K562 (cell line): ENCODE results near the gene SLC25A17. TPM values are rescaled to one million over a fixed set of nuclear protein-coding genes. Genes with fewer than 3 reads are reported as not detected.

Experiments used
- ATAC-seq: fragments of 200-7000 bp; cut with Tn5 transposase; 3 replicates; pipeline ENCODE4 v1.9.1; 2020; ENCODE audit warnings: moderate library complexity
- BruUV-seq: library from RNA; stranded (reverse); fragments of 400-500 nt; replicated peaks from 2 replicates; lab custom pipeline; 2021; lab: Mats Ljungman, UMichigan
- CTCF ChIA-PET: fragments of 300-600 bp; formaldehyde crosslinking; extraction: SDS; loops from one replicate; lab custom pipeline; 2021; ENCODE audit warnings: low intra/inter-chr PET ratio; lab: Yijun Ruan, JAX
- POLR2A ChIA-PET: fragments of 300-600, 350-650 bp; sonication (Branson Sonifier 250); formaldehyde crosslinking; extraction: SDS; loops from one replicate; lab custom pipeline; 2021; ENCODE audit warnings: antibody characterized with exemption, inconsistent platforms; lab: Yijun Ruan, JAX
- DNase-seq, 4 experiments: peaks; one replicate each; pipeline versions ENCODE4 v3.0.0 to v3.0.0-alpha.2; 2011 to 2018; ENCODE audit warnings: low spot score in 3 of 4, mixed read lengths in 3 of 4; ENCODE audit errors: extremely low read depth in 1 of 4
- FAIRE-seq: peaks from 2 replicates; lab custom pipeline; 2011; peaks lifted over from hg19 to GRCh38; lab: Jason Lieb, UNC
- H2AFZ ChIP-seq: 2 replicates; pipeline ENCODE4 v1.6.0; 2011; ENCODE audit warnings: low read depth, low read length, control low read depth, inconsistent platforms
- H3K27ac ChIP-seq: fragments of 200-600 bp; 3 replicates; pipeline ENCODE4 v1.8.0; 2011; ENCODE audit warnings: low read depth, mild to moderate bottlenecking, control low read depth, inconsistent platforms, low read length, moderate library complexity, mixed read lengths; ENCODE audit errors: extremely low read depth
- H3K27me3 ChIP-seq, 2 experiments: fragments of 300-600 bp in 1 of 2; 2 replicates in 1 of 2; 3 replicates in 1 of 2; pipeline versions ENCODE4 v1.6.0 to v1.8.0; 2011; ENCODE audit warnings: inconsistent platforms in 2 of 2, low read length in 2 of 2, mild to moderate bottlenecking in 1 of 2, mixed read lengths in 1 of 2, moderate library complexity in 1 of 2; ENCODE audit not compliant: control insufficient read depth in 2 of 2, insufficient read depth in 2 of 2
- H3K36me3 ChIP-seq: fragments of 300-600 bp; 3 replicates; pipeline ENCODE4 v1.8.0; 2011; ENCODE audit warnings: mild to moderate bottlenecking, low read length, inconsistent platforms; ENCODE audit not compliant: control insufficient read depth, insufficient read depth
- H3K4me1 ChIP-seq, 2 experiments: fragments of 200-600 bp in 1 of 2; replicated peaks in 1 of 2; 2 replicates in 1 of 2; 3 replicates in 1 of 2; pipeline versions ENCODE4 v1.5.1 to v1.8.0; 2011; ENCODE audit warnings: inconsistent platforms in 2 of 2, low read length in 2 of 2, mild to moderate bottlenecking in 1 of 2, mixed read lengths in 1 of 2, moderate library complexity in 1 of 2; ENCODE audit not compliant: control insufficient read depth in 2 of 2, insufficient read depth in 2 of 2
- H3K4me2 ChIP-seq: 2 replicates; pipeline ENCODE4 v1.6.1; 2011; ENCODE audit warnings: low read length, control low read depth, inconsistent platforms, mixed read lengths; ENCODE audit not compliant: insufficient read depth
- H3K4me3 ChIP-seq: fragments of 200-600 bp; sonication (generic), shearing (Covaris generic); 2 replicates; pipeline ENCODE4 v1.5.1; 2016; ENCODE audit warnings: control low read depth, inconsistent platforms
- H3K79me2 ChIP-seq: fragments of 200-600 bp; 3 replicates; pipeline ENCODE4 v1.8.0; 2011; ENCODE audit warnings: low read length, inconsistent platforms; ENCODE audit not compliant: control insufficient read depth, insufficient read depth
- H3K9ac ChIP-seq, 2 experiments: 2 replicates each; pipeline versions ENCODE4 v1.6.0 to v1.6.1; 2011; ENCODE audit warnings: low read depth in 2 of 2, low read length in 2 of 2, control low read depth in 1 of 2, inconsistent platforms in 1 of 2, mild to moderate bottlenecking in 1 of 2, mixed read lengths in 1 of 2; ENCODE audit not compliant: insufficient read depth in 1 of 2
- H3K9me1 ChIP-seq: one replicate; pipeline ENCODE4 v1.6.0; 2011; ENCODE audit warnings: inconsistent platforms, mild to moderate bottlenecking, low read length, moderate library complexity; ENCODE audit not compliant: control insufficient read depth, insufficient read depth
- H3K9me3 ChIP-seq: replicated peaks from 2 replicates; pipeline ENCODE4 v1.5.1; 2011; ENCODE audit warnings: low read depth, low read length, inconsistent platforms; ENCODE audit not compliant: control insufficient read depth, insufficient read depth
- H4K20me1 ChIP-seq: replicated peaks from 2 replicates; pipeline ENCODE4 v1.6.1; 2011; ENCODE audit warnings: low read length, inconsistent platforms, mixed read lengths; ENCODE audit not compliant: control insufficient read depth, insufficient read depth
- ESRRB ChIP-seq: fragments of 250-450 bp; sonication (Bioruptor Pico); IDR thresholded peaks from 2 replicates; pipeline ENCODE4 v1.5.0; 2020; ENCODE audit warnings: mild to moderate bottlenecking, moderate library complexity, borderline replicate concordance
- KLF13 ChIP-seq: fragments of 450-650 bp; IDR thresholded peaks from 2 replicates; pipeline ENCODE4 v1.6.1; 2016; ENCODE audit warnings: missing genetic modification characterization, low read depth, mild to moderate bottlenecking, missing compliant biosample characterization, moderate library complexity, borderline replicate concordance
- LEF1 ChIP-seq: fragments of 450-650 bp; IDR thresholded peaks from 2 replicates; pipeline ENCODE4 v1.6.1; 2016; ENCODE audit warnings: mild to moderate bottlenecking
- MCM3 ChIP-seq: fragments of 450-650 bp; IDR thresholded peaks from 2 replicates; pipeline ENCODE4 v1.6.1; 2016
- MEIS2 ChIP-seq: fragments of 450-650 bp; IDR thresholded peaks from 2 replicates; pipeline ENCODE4 v1.6.1; 2014; ENCODE audit warnings: mild to moderate bottlenecking; ENCODE audit not compliant: partially characterized antibody
- MTA2 ChIP-seq: fragments of 450-650 bp; IDR thresholded peaks from 2 replicates; pipeline ENCODE4 v1.6.1; 2016; ENCODE audit warnings: low read depth
- MYBL2 ChIP-seq, 2 experiments: fragments of 450-650 bp in 1 of 2; sonication (generic) in 1 of 2; formaldehyde crosslinking in 1 of 2; IDR thresholded peaks; 2 replicates each; pipeline versions ENCODE4 v1.6.1 to v1.8.1; 2017 to 2022; ENCODE audit warnings: borderline replicate concordance in 1 of 2, inconsistent platforms in 1 of 2, low read depth in 1 of 2, mild to moderate bottlenecking in 1 of 2, missing genetic modification reagents in 1 of 2, moderate library complexity in 1 of 2
- NCOA1 ChIP-seq: fragments of 450-650 bp; IDR thresholded peaks from 2 replicates; pipeline ENCODE4 v1.6.1; 2016; ENCODE audit warnings: low read depth
- NR1H2 ChIP-seq: sonication (generic); formaldehyde crosslinking; IDR thresholded peaks from 2 replicates; pipeline ENCODE4 v1.4.0; 2020; ENCODE audit warnings: mild to moderate bottlenecking, missing genetic modification reagents
- NR2C1 ChIP-seq, 2 experiments: fragments of 450-650 bp; IDR thresholded peaks; 2 replicates each; pipeline ENCODE4 v1.6.1; 2017; ENCODE audit warnings: mild to moderate bottlenecking in 2 of 2, antibody characterized with exemption in 1 of 2, inconsistent platforms in 1 of 2, missing compliant biosample characterization in 1 of 2, missing genetic modification characterization in 1 of 2
- NRF1 ChIP-seq, 2 experiments: fragments of 450-650 bp; IDR thresholded peaks in 1 of 2; conservative IDR thresholded peaks in 1 of 2; 2 replicates each; pipeline ENCODE4 v1.6.1; 2014; ENCODE audit warnings: mild to moderate bottlenecking in 2 of 2
- POLR3A ChIP-seq: IDR thresholded peaks from 2 replicates; pipeline ENCODE4 v1.6.1; 2011; ENCODE audit warnings: borderline replicate concordance, mild to moderate bottlenecking, moderate library complexity; ENCODE audit not compliant: insufficient read length, insufficient read depth; ENCODE audit errors: extremely low read depth
- RBM14 ChIP-seq: fragments of 200-400 bp; formaldehyde crosslinking; IDR thresholded peaks from 2 replicates; pipeline ENCODE4 v1.6.1; 2018; ENCODE audit warnings: low read depth, mild to moderate bottlenecking, low read length, moderate library complexity, borderline replicate concordance; ENCODE audit not compliant: insufficient read depth
- TARDBP ChIP-seq: fragments of 450-650 bp; IDR thresholded peaks from 2 replicates; pipeline ENCODE4 v1.6.1; 2016
- TRIM24 ChIP-seq, 2 experiments: fragments of 450-650 bp; IDR thresholded peaks; 2 replicates each; pipeline ENCODE4 v1.6.1; 2016
- ZNF12 ChIP-seq: sonication (generic); formaldehyde crosslinking; IDR thresholded peaks from 2 replicates; pipeline ENCODE4 v1.4.0; 2020; ENCODE audit warnings: mild to moderate bottlenecking, missing genetic modification reagents
- ZNF165 ChIP-seq: fragments of 250-450 bp; sonication (Bioruptor Pico); IDR thresholded peaks from 2 replicates; pipeline ENCODE4 v1.4.0; 2020; ENCODE audit warnings: borderline replicate concordance
- ZNF551 ChIP-seq: fragments of 250-450 bp; sonication (Bioruptor Pico); IDR thresholded peaks from 2 replicates; pipeline ENCODE4 v1.5.0; 2021; ENCODE audit warnings: mild to moderate bottlenecking, moderate library complexity
- ZNF584 ChIP-seq: fragments of 200-800 bp; sonication (Bioruptor generic); IDR thresholded peaks from 2 replicates; pipeline ENCODE4 v1.6.1; 2016; ENCODE audit warnings: low read depth, mild to moderate bottlenecking, missing genetic modification characterization, missing compliant biosample characterization
- WGBS: fragments of 100-300 bp; shearing (Covaris generic); methylation state at CpG from one replicate; pipeline ENCODE4 v1.1.6; 2016; ENCODE audit warnings: low coverage, mixed read lengths; ENCODE audit not compliant: insufficient coverage; ENCODE audit errors: missing lambda C conversion rate; 5-methylcytosine and 5-hydroxymethylcytosine counted together
- in situ Hi-C: fragments of 300-500 bp; cut with MboI; formaldehyde crosslinking; loops from 4 replicates; pipeline ENCODE4 v1.15.0; 2018; ENCODE audit warnings: inconsistent platforms, mixed read lengths
- intact Hi-C: fragments of 100-400 bp; cut with micrococcal nuclease; formaldehyde crosslinking; loops from 2 replicates; pipeline ENCODE4 v1.14.2; 2022
- polyA plus RNA-seq, 8 experiments: library from polyadenylated mRNA; depleted of rRNA in 4 of 8; stranded (reverse) in 5 of 8; unstranded in 3 of 8; fragments of >200 nt; fragmentation: Nextera tagmentation in 2 of 8; fragmentation: Illumina TruSeq in 1 of 8; extraction: Ambion mirVana in 2 of 8; extraction: Trizol in 1 of 8; gene quantifications; 2 replicates each; pipeline versions ENCODE4 v1.2.1 to v1.2.3, GENCODE V29; 2011 to 2014; ENCODE audit warnings: inconsistent platforms in 1 of 8, missing spikeins in 1 of 8
- total RNA-seq, 7 experiments: library from RNA; depleted of rRNA in 6 of 7; stranded (reverse); fragments of >200 nt in 6 of 7; fragmentation: Illumina TruSeq in 2 of 7; extraction: Trizol in 2 of 7; gene quantifications; 2 replicates each; pipeline versions ENCODE4 v1.2.1 to v1.2.3, GENCODE V29; 2011 to 2021; ENCODE audit warnings: low replicate concordance in 1 of 7
- TF ChIP-seq, protein P1 (sequence below), 2 experiments: fragments of 450-650 bp in 1 of 2; sonication (generic) in 1 of 2; formaldehyde crosslinking; conservative IDR thresholded peaks; 2 replicates each; pipeline versions ENCODE4 v1.4.0 to v1.8.1; 2020 to 2022; ENCODE audit warnings: mild to moderate bottlenecking in 1 of 2, missing genetic modification reagents in 1 of 2
- TF ChIP-seq, protein P2 (sequence below): fragments of 450-650 bp; IDR thresholded peaks from 2 replicates; pipeline ENCODE4 v1.6.1; 2016

SLC25A17 gene
- total and polyA plus RNA-seq, 9 of the 15 experiments (the other 6 are each of a cell fraction or from before 2014, with no cell fraction given) = 32.6 to 136 (median 56.2) TPM

DNA sequence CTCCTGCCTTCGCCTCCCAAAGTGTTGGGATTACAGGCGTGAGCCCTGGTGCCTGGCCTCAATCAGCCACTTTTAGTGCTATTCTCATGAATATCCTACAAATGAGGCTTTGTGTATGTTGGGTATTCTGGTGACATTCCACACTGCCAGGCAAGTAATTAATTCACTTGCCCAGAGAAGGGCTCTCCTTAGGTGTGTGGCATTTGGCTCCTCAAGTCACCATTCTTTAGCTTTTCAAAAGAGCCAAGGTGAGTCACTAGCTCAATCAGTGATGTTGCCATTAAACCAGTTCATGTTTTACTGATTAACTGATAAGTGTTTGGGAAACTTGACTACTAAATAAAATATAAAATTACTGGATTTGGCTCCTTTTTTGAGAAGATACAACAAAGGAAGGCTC is 52.2 kb downstream of the SLC25A17 start (continued):
- TF ChIP-seq ZNF165 (no peak), MCM3 (no peak), ZNF12 (no peak), NR1H2 (no peak), MTA2 (no peak), ESRRB (no peak), ZNF551 (CRISPR knock-in tag) (no peak), MEIS2 (no peak), RBM14 (no peak)
- TF ChIP-seq, protein P1, sequence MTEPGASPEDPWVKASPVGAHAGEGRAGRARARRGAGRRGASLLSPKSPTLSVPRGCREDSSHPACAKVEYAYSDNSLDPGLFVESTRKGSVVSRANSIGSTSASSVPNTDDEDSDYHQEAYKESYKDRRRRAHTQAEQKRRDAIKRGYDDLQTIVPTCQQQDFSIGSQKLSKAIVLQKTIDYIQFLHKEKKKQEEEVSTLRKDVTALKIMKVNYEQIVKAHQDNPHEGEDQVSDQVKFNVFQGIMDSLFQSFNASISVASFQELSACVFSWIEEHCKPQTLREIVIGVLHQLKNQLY (CRISPR knock-in tag; conservative IDR thresholded peaks at IDR 0.05) = no peak

DNA sequence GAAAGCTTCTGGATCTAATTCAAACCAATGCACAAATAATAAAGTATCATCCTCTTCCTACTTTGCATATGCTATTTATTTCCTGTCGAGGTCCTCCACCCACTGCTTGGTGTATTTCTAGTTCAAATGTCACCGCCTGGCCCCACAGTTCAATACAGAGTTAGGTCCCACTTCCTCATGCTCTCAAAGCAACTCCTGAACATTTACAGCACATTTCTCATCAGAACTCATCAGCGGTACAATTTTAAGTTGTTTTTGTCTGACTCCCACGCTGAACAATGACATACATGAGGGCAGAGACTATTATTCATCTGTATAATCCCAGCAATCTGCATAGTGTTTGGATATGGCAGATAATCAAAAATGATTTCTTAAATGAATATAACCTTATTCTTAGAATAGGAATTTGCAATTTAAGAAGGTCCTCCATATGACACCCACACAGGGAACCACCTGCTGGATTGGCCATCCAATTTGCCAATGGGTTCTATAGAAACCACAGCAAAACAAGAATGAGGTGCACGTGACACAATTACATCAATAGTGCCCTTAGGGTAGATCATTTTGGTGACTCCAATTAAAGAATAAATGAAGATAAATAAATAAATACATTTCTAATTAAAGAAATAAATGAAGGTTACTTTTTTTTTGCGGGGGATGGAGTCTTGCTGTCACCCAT is 54.2 kb downstream of the SLC25A17 start:
- no peak for ATAC-seq
- no peaks in the 10 kb centered on the region for H4K20me1 ChIP-seq
- H3K36me3 ChIP-seq = peaks cover 16% of the 10 kb centered on the region; the same call in 2 of the 3 replicates
- FAIRE-seq = no peak
- no peak overlapping the region for H3K4me2 ChIP-seq
- H3K4me3 ChIP-seq = no peak overlapping the region
- ChIA-PET POLR2A (no interaction called here), CTCF (interaction anchor here (0.6 kb wide), 1 partner anchor 88 kb away, joined by 3 read pairs; no protein-coding TSS in a partner anchor)
- H3K9me3 ChIP-seq = no peaks in the 10 kb centered on the region
- in situ Hi-C loops = no loop called here
- no peaks in the 10 kb centered on the region for H3K79me2 ChIP-seq
- intact Hi-C loops = no loop called here
- H3K9ac ChIP-seq = no peak overlapping the region
- no peak for DNase-seq
- H2AFZ ChIP-seq = no peak overlapping the region
- no peak overlapping the region for H3K27ac ChIP-seq
- no peaks in the 10 kb centered on the region for H3K4me1 ChIP-seq
- H3K27me3 ChIP-seq = no peaks in the 10 kb centered on the region
- WGBS = 41% methylated on average over 6 of the region's 6 CpGs
- no TSS peak for BruUV-seq
- H3K9me1 ChIP-seq = no peaks in the 10 kb centered on the region
- TF ChIP-seq POLR3A (no peak), NR2C1 (IDR thresholded peaks at IDR 0.05) (no peak), NR2C1 (tag; IDR thresholded peaks at IDR 0.05) (no peak), KLF13 (tag) (no peak), MYBL2 (IDR thresholded peaks at IDR 0.05; ENCODE audit: low read depth) (no peak), MYBL2 (CRISPR knock-in tag; IDR thresholded peaks at IDR 0.05; ENCODE audit: borderline replicate concordance) (no peak), LEF1 (no peak), ZNF584 (no peak), TARDBP (no peak), NRF1 (conservative IDR thresholded peaks at IDR 0.05 in 1 of 2, IDR thresholded peaks at IDR 0.05 in 1 of 2) (no peak), TRIM24 (IDR thresholded peaks at IDR 0.05) (no peak), NCOA1 (no peak)
- TF ChIP-seq, protein P1 (CRISPR knock-in tag; conservative IDR thresholded peaks at IDR 0.05) = no peak
- TF ChIP-seq, protein P2, sequence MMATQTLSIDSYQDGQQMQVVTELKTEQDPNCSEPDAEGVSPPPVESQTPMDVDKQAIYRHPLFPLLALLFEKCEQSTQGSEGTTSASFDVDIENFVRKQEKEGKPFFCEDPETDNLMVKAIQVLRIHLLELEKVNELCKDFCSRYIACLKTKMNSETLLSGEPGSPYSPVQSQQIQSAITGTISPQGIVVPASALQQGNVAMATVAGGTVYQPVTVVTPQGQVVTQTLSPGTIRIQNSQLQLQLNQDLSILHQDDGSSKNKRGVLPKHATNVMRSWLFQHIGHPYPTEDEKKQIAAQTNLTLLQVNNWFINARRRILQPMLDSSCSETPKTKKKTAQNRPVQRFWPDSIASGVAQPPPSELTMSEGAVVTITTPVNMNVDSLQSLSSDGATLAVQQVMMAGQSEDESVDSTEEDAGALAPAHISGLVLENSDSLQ = no peak
